Measurements from ENCODE around the gene LYZL4.

- no peak for TF ChIP-seq POLR2A (IDR thresholded peaks at IDR 0.05)
- TF ChIP-seq CTCF (IDR thresholded peaks at IDR 0.05) = no peak
- TF ChIP-seq POLR2AphosphoS5 (IDR thresholded peaks at IDR 0.05) = no peak
Observed at GRCh38 chr3:42349765-42350594, 60.4 kb downstream of the LYZL4 start.

Data from breast epithelium (tissue), 3 donors.